ACC112 (cell line): ENCODE results near the gene RUNX1.

Experiments used
- H2AFZ ChIP-seq: fragments of 200-600 bp; sonication (generic); one replicate; pipeline ENCODE4 v1.6.0; 2017; ENCODE audit warnings: antibody characterized with exemption, low read length; ENCODE audit not compliant: unreplicated experiment
- H3K27ac ChIP-seq: fragments of 200-600 bp; sonication (generic); 2 replicates; pipeline ENCODE4 v1.5.1; 2014; ENCODE audit warnings: low read depth, mild to moderate bottlenecking, antibody characterized with exemption, low read length, moderate library complexity
- H3K27me3 ChIP-seq: fragments of 200-600 bp; sonication (generic); 2 replicates; pipeline ENCODE4 v1.6.1; 2014; ENCODE audit warnings: mild to moderate bottlenecking, antibody characterized with exemption, low read length, moderate library complexity, mixed read lengths; ENCODE audit not compliant: insufficient read depth
- H3K36me3 ChIP-seq: fragments of 200-600 bp; sonication (generic); 2 replicates; pipeline ENCODE4 v1.6.1; 2016; ENCODE audit warnings: mild to moderate bottlenecking, antibody characterized with exemption, low read length, moderate library complexity, mixed read lengths; ENCODE audit not compliant: insufficient read depth
- H3K4me1 ChIP-seq: fragments of 200-600 bp; sonication (generic); one replicate; pipeline ENCODE4 v1.6.1; 2016; ENCODE audit warnings: low read length, mixed read lengths; ENCODE audit not compliant: insufficient read depth, unreplicated experiment, control insufficient read depth
- H3K4me3 ChIP-seq: fragments of 200-600 bp; sonication (generic); 2 replicates; pipeline ENCODE4 v1.5.1; 2014; ENCODE audit warnings: mild to moderate bottlenecking, low read depth, low read length
- H3K79me2 ChIP-seq: fragments of 200-600 bp; sonication (generic); one replicate; pipeline ENCODE4 v1.6.0; 2016; ENCODE audit warnings: low read length; ENCODE audit not compliant: control insufficient read depth, unreplicated experiment, insufficient read depth

Gene RUNX1

DNA sequence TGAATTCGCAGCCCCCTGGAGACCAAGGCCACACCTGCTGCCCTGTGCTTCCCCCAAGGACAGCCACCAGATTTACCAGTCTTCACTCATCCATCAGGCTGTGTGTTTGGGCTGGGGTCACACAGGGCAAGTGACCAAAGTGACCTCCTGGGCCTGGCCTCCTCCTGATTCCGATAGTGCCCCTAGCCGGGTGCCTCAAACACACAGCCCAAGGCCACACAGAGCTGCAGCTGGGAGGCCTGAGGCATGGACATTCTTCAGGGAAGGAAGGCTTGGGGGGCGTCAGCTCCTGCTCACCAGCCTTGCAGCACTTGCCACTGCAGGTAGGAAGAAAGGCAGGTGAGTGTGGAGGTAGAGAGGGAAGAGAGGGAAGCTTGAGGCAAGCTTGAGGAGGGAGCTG, 181.3 kb downstream of the RUNX1 start:
- H3K4me3 ChIP-seq: no peak overlapping the region
- H3K79me2 ChIP-seq: peaks cover 87% of the 10 kb centered on the region
- peaks cover 51% of the 10 kb centered on the region for H3K36me3 ChIP-seq
- H2AFZ ChIP-seq: no peak overlapping the region
- H3K4me1 ChIP-seq: peaks cover 42% of the 10 kb centered on the region
- no peak overlapping the region for H3K27ac ChIP-seq
- H3K27me3 ChIP-seq: no peaks in the 10 kb centered on the region

DNA sequence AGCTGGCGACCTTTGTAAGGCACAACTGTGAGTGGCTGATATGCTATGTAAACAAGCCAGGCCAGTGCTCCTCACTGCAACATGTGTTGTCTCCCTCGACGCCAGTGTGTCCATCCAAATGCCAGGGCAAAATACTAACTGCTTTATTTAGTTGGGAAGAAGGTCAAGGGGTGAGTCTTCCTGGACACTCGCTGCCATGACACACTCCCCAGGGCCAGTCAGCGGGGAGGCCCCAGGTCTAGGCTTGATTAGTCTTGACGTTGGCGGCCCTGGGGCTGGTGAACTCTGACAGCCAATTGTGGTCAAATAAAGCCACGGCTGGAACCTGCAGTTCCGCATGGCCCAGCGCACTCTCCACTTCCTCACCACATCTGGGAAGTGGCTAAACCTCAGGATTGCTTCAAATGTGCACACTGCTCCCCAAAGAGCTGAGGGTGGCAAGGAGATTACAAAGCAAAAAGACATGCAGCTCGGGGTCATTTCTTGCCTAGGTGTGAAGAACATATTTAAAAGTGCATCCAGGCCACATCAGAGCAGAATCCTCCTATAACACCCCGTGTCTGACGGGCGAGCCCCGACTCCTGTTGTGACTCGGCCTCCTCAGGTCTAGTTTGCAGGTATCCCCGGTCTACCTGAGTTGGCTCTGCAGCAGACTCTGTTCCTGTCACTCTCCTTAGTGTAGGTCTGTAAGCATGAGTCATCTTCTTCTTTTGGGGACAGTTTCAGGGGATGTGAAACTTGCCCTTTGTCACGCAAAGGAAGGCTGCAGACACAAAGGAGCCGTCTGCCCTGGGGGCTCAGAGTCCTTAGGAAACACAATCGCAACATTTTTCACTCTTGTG, 183.5 kb downstream of the RUNX1 start:
- no peak overlapping the region for H3K4me3 ChIP-seq
- peaks cover 52% of the 10 kb centered on the region for H3K36me3 ChIP-seq
- peaks cover 89% of the 10 kb centered on the region for H3K79me2 ChIP-seq
- no peaks in the 10 kb centered on the region for H3K27me3 ChIP-seq
- peaks cover 52% of the 10 kb centered on the region for H3K4me1 ChIP-seq
- no peak overlapping the region; the same call in 1 of the 2 replicates for H3K27ac ChIP-seq
- no peak overlapping the region for H2AFZ ChIP-seq

DNA sequence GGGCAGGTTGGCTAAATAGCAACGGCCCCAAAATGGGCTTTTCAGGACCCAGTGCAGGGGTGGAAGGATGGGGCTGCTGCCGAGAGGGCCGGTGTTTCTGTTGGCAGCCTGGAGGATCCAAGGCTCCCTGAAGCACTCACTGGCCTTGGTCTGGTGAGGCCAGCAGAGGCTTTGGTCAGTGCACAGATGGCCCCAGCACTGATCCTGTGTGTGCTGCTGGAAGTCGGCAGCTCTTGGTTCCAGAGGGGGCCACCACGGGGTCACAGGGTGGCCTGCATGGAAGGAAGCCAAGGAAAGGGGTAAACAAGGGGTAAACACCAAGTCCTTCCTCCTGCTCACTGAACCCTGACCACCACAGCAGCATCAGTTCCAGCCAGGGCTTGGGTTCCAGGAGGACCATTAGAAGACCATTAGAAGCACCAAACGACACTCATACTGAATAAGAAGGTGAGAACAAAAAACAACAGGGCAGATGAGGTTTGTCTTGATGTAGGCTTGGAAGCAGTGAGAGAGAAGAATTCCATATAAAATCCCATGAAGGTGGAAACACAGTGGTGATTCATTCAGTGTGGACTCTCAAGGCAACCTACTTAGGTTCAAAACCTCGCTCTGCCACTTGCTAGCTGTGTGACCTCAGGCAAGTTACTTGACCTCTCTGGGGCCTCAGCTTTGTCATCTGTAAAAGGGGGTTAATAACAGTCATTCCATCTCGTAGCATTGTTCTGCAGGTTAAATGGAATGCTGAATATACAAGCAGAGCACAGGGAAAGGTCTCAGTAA, 184.5 kb downstream of the RUNX1 start:
- Histone ChIP-seq H3K27ac (no peak overlapping the region), H2AFZ (no peak overlapping the region), H3K4me3 (no peak overlapping the region), H3K36me3 (peaks cover 49% of the 10 kb centered on the region), H3K4me1 (peaks cover 53% of the 10 kb centered on the region), H3K79me2 (peaks cover 85% of the 10 kb centered on the region), H3K27me3 (no peaks in the 10 kb centered on the region)

DNA sequence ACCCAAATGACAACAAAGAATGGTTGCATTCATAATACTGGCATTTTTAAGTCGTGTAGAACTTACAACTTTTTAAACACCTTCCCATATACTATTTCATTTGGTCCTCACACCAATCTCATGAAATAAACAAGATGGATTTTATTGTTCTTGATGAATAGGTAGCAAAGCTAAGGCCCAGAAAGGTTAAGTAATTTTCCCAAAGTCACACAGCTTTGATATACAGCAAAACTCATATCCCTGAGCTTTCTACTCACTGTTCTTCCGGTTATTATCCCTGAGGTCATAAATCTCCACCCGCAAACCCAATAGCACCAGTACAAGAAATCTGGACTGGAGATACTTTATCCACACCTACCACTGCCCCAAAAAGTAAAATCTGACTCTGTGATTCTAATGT, 186.2 kb downstream of the RUNX1 start:
- no peak overlapping the region for H3K27ac ChIP-seq
- H3K36me3 ChIP-seq: peaks cover 52% of the 10 kb centered on the region
- H3K4me3 ChIP-seq: no peak overlapping the region
- H3K79me2 ChIP-seq: peaks cover 78% of the 10 kb centered on the region
- no peaks in the 10 kb centered on the region for H3K27me3 ChIP-seq
- peaks cover 49% of the 10 kb centered on the region for H3K4me1 ChIP-seq
- no peak overlapping the region for H2AFZ ChIP-seq

DNA sequence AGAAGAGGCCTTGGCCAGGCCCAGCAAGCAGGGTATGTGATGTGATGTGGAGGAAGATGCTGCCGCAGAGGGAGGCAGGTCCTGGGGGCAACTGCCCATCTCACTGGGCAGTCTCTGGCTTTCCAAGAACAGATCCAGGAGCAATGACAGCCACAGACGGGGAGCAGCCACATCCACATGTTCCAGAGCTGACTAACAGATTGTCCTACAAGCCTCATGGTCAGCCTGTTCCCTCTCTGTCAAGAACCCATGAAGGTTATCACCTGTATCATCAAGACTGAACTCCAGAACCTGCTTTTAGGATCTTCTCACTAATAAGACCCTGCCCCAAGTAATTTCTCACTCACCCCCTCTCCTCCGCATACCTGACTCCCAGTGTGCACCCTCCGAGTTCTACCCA, 187.8 kb downstream of the RUNX1 start:
- Histone ChIP-seq H3K4me3 (no peak overlapping the region), H2AFZ (no peak overlapping the region), H3K79me2 (peaks cover 73% of the 10 kb centered on the region), H3K4me1 (peaks cover 38% of the 10 kb centered on the region), H3K27me3 (no peaks in the 10 kb centered on the region), H3K36me3 (peaks cover 58% of the 10 kb centered on the region), H3K27ac (no peak overlapping the region)

DNA sequence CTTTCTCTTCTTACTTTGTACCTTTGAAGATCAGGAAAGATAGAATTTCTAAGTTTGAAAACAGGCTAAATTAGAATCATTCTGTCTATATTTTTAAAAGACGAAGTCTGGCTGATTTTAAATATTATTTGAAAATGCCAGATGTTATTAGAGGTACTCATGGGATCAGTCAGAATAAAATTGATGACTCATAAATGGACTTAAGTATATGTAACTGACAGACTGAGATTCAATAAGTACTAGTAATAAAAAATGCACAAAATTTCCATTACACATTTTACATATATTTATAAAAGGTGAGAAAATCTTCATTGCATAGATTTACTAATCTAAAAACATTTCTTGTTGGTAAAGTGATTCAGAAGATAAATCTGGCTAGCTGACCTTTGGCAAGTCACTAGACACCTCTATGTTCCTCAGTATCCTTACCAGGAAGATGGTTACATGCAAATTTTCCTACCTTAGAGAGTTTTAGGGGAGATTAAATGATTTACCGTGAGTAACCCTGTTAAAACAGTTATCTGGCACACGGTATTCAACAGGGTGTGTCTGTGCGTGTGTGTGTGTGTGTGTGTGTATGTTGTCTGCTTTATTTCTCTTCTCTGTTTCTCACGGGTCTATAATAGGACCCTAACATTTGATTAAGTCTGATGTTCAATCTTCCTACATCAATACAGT, 189.0 kb downstream of the RUNX1 start:
- no peaks in the 10 kb centered on the region for H3K27me3 ChIP-seq
- H3K36me3 ChIP-seq: peaks cover 64% of the 10 kb centered on the region
- H3K27ac ChIP-seq: peak overlapping the region; percentile 30
- no peak overlapping the region for H2AFZ ChIP-seq
- peaks cover 62% of the 10 kb centered on the region for H3K79me2 ChIP-seq
- H3K4me3 ChIP-seq: no peak overlapping the region
- H3K4me1 ChIP-seq: peaks cover 28% of the 10 kb centered on the region

DNA sequence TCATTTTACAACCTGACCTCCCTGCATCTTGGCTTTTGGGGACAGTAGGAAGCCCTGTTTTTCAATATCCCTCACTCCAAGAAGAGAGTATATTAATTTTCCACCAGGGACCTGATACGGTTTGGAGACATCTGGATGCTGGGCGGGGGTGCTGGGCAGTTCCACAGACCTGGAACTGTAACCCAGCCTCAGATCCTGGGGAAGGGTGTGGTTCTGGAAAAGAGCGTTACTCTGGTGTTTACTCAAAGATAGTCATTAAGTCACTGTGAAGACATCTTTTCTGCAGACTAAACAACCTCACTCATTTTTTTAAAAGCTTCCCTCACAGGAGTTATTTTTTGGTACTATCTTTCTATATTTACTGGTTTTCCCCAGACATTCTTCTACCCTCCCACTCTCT, 190.5 kb downstream of the RUNX1 start:
- H3K79me2 ChIP-seq: peaks cover 51% of the 10 kb centered on the region
- H3K27me3 ChIP-seq: no peaks in the 10 kb centered on the region
- H2AFZ ChIP-seq: no peak overlapping the region
- H3K4me3 ChIP-seq: no peak overlapping the region
- no peak overlapping the region for H3K27ac ChIP-seq
- H3K4me1 ChIP-seq: peaks cover 22% of the 10 kb centered on the region
- peaks cover 54% of the 10 kb centered on the region for H3K36me3 ChIP-seq

DNA sequence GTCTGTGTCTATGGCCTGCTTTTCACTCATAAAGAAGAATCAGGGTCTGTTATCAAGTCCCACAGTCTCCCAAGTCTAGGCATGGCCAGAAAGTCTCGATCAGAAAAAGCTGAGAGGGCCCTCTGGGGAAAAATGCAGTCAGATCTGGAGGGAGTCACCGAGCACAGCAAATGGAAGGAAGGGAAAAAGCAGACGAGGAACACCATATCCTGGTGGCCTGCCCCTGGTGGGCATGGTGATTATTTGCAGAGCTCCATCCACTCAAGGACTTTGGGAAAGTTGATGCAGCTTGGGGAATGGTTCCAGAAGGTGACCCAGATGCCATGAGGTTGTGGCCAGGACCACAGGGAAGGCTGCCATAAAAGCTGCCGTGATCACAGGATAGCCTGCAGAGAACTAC, 191.2 kb downstream of the RUNX1 start:
- Histone ChIP-seq H3K4me1 (peaks cover 29% of the 10 kb centered on the region), H3K79me2 (peaks cover 47% of the 10 kb centered on the region), H2AFZ (no peak overlapping the region), H3K27me3 (no peaks in the 10 kb centered on the region), H3K4me3 (no peak overlapping the region), H3K27ac (no peak overlapping the region), H3K36me3 (peaks cover 54% of the 10 kb centered on the region)

DNA sequence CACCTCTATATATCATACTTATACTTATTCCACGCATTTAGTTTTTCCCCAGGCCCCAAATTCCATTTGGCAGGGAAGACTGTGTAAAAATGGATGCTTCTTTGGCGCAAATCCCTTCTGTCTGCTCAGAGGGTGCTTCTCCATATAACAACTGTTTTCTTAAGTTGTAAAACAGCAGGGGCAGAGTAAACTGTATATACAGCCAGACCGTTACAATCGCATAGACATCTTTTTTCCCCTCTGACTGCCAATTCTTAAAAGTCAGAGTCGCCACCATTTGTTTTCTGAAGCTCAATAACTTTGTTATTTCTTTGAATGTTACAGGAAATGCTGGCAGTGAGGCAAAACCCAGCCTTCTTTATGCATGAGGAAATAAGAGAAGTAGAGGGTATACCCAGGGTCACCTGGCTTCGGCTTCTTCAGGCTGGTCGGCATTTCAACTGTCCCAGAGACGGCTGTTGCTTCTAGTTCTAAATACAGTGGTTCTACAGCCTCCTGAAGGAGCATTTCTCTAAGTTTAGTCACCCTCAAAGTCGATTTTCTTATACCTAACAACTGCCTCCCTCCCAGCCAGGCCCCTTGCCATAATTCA, 191.9 kb downstream of the RUNX1 start:
- peaks cover 50% of the 10 kb centered on the region for H3K36me3 ChIP-seq
- H3K4me3 ChIP-seq: no peak overlapping the region
- H3K27ac ChIP-seq: no peak overlapping the region
- H3K27me3 ChIP-seq: no peaks in the 10 kb centered on the region
- peaks cover 29% of the 10 kb centered on the region for H3K4me1 ChIP-seq
- H3K79me2 ChIP-seq: peaks cover 42% of the 10 kb centered on the region
- H2AFZ ChIP-seq: no peak overlapping the region

DNA sequence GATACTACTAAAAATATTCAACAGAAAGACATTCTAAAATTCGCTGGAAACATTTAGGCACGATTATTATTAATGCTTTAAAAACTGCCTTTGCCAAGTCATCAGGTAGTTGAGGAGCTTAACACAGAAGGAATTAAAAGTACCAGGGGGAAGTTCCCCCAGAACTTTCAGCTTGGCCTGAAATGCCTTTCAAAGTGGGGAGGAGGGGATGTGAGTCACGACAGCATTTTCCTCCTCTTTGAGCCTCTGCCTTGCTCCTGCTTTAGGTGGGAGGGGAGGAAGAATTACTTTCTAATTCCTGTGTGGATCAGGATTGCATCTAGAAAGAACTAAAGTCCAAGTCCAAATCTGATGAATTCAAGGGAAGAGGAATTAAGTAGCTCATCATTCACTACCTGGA, 196.7 kb downstream of the RUNX1 start:
- H3K36me3 ChIP-seq: peaks cover 48% of the 10 kb centered on the region
- H3K27me3 ChIP-seq: no peaks in the 10 kb centered on the region
- no peak overlapping the region for H3K4me3 ChIP-seq
- peaks cover 27% of the 10 kb centered on the region for H3K79me2 ChIP-seq
- H3K27ac ChIP-seq: peak overlapping the region; percentile 41
- H3K4me1 ChIP-seq: peaks cover 18% of the 10 kb centered on the region
- no peak overlapping the region for H2AFZ ChIP-seq
